HG03045 (cell line): Measurements from ENCODE around the gene RIMBP2.

Experiments
- ATAC-seq: cut with Tn5 transposase; IDR thresholded peaks from one replicate; pipeline ENCODE4 v1.9.1; 2021; ENCODE audit warnings: mild to moderate bottlenecking, moderate library complexity; ENCODE audit not compliant: unreplicated experiment

Gene RIMBP2

DNA sequence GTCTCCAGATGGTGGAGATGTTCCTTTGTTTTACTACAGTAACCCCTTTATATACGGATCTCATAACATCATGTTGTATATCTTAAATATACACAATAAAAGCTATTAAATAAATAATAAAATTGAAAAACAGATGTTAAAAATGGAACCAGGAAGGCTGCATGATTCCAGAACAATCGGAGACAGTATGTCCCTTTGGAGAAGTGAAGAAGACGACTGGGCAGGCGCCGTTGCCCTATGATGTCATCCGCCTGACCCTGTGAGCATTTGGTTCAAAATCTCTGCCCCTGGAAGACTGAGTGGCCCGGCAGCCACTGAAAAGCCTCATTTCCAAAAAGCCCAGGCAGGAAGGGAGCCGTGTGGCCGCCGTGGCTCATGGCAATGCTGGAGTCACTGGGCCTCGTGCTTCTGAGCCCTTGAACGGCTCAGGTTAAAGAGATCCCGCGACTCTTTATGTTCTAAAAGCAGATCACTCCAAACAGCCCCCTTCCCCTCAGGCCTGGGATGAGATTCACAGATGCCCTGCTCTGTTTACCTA lies 30.8 kb downstream of the RIMBP2 start:
- ATAC-seq: no peak

DNA sequence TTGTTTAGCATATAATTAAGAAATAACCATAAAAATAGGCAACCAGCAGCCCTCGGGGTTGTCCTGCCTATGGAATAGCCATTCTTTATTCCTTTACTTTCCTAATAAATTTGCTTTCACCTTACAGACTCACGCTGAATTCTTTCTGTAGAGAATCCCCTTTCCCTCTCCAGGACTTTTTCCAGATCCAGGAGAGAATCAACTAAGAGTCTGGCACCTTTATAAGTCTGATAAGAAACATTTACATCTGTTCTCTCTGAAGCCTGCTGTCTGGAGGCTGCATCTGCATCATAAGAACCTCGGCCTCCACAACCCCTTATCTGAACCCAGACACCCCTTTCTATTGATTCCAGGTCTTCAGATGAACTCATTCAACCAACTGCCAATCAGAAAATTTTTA lies 32.3 kb downstream of the RIMBP2 start:
- ATAC-seq: no peak

DNA sequence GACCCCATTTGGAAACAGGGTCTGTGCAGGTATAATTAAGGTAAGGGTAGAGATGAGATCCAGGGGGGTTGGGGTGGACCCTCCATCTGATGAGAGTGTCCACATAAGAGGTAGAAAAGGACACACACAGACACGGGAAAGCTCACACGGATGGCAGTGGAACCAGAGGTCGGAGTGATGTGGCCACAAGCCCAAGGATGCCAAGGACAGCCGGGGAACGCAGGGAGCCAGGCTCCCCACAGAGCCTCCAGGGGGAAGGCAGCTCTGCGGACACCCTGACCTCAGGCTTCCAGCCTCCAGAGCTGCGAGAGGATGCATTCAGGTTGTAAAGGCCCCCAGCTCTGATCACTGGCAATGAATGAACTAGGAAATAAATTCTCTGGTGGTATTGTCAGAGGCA lies 33.0 kb downstream of the RIMBP2 start:
- ATAC-seq: no peak

DNA sequence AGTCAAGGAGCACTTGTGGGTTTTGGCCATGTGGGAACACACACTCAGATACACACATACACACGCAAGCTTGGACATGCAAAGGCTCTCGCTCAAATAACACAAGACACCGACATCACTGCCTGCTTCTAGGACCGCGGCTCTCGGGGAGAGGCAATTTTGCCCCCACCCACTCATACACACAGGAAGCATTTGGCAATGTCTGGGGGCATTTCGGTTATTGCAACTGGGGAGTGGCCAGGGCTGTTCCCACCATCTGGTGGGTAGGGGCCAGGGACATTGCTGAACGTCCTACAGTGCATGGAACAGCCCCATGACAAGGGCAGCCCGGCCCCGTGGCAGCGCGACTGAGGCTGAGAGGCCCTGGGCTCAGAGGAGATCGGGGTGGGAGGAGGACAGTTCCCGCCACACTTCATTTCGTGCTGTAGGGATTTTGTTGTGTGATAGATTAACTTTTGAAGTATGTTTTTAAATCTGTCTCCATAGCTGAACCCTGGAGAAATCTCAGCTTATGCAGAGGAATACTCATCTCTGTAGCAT lies 35.6 kb downstream of the RIMBP2 start:
- ATAC-seq: no peak

DNA sequence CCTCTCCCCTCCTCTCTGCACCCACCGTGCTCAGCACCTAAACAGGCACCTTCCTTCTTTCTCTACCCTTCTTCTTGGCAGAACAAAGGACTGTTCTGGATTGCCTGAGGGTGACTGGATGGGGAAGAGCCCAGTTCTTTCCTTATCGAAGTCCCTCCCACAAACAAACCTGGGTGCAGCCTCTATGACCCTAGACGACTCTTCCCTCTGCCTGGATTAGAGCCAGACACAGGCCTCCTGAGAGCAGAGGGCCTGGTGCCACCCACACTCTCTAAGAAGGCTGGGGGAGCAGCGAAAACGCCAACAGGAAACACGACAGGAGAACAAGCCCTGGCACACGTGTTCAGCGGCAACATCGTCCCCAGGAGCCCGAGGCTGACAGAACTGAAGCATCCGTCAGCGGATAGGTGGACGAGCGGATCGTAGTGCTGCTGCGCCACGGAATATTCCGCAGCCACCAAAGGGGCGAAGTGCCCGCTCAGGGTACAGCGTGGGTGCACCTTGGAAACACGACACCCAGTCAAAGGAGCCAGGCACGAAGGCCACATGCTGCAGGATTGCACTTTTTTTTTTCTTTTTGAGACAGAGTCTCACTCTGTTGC lies 38.0 kb downstream of the RIMBP2 start:
- no peak for ATAC-seq

DNA sequence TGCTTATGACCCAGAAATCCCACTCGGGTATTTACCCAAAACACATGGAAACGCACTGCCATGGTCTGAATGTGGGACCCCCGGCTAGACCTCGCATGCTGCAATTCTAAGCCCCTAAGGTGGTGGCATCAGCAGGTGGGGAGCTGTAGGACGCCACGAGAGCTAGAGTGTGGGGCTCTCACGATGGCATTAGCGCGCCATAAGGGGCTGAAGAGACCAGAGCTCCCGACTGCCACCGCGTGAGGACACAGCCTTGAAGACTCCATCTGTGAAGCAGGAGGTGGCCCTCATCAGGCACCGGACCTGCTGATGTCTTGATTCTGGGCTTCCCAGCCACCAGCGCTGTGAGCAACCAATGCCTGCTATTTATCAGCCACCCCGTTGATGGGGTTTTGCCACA lies 40.3 kb downstream of the RIMBP2 start:
- ATAC-seq: no peak

DNA sequence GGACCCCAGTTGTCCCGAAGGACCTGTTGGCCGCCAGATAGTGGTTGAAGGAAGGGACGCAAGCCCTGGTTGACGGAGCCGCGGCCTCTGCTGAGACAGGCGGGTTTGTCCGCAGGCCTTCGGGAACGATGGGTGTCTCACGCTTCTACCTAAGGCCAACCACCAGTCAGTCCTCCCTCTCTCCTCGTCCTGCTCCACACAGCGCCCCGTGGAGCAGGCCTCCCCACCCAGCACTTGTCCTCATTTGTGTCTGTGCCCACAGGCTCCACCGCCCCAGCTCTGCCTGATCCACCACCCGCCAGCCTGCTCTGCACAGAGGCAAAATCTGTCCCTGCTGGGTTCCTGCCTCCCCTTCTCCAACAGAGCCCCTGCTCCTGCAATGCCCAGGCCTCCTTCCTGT lies 41.0 kb downstream of the RIMBP2 start:
- no peak for ATAC-seq

DNA sequence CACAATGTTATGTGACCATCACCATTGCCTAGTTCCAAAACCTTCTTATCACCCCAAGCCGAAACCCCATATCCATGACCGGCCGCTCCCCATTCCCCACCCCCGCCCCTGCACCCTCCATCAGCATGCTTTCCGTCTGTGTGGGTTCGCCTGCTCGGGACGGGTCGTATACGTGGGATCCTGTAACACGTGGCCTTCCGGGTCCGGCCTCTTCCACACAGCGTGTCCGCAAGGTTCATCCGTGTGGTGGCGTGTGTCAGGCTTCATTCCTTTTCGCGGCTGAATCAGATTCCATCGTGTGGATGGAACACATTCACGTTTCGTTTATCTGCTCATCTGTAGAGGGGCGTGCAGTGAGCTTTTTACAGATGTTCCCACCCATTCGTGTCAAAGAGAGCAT lies 41.4 kb downstream of the RIMBP2 start:
- no peak for ATAC-seq

DNA sequence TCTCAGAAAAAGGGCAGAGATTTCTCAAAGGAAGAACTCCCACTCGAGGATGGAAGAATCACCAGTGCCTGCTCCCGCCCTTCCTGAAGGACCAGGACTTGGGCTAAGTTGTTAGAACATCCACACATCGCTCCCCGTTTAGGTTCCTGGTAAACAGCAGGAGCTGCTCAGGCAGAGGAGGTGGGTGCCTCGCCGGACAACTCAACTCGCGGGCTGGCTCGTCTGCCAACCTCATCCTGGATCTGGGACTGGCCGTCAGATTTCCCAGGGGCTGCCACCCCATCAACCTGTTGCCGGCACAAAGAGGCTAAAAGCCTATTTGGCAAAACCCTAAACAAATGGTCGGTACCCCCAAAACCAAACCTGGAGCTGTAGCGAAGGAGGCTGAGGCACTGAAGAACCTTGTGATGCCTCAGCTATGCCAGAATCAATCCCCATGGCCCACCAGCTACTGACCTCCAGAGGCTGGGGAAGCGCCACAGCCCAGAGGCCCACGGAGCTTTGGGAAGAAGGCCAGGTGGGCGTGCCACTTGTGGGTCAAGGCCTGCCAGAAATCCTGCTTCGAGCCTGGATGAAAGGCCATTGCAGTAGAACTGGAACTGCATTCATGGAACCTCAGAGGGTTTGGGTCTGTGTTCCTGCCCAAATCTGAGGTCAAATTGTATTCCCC lies 42.9 kb downstream of the RIMBP2 start:
- ATAC-seq: no peak

DNA sequence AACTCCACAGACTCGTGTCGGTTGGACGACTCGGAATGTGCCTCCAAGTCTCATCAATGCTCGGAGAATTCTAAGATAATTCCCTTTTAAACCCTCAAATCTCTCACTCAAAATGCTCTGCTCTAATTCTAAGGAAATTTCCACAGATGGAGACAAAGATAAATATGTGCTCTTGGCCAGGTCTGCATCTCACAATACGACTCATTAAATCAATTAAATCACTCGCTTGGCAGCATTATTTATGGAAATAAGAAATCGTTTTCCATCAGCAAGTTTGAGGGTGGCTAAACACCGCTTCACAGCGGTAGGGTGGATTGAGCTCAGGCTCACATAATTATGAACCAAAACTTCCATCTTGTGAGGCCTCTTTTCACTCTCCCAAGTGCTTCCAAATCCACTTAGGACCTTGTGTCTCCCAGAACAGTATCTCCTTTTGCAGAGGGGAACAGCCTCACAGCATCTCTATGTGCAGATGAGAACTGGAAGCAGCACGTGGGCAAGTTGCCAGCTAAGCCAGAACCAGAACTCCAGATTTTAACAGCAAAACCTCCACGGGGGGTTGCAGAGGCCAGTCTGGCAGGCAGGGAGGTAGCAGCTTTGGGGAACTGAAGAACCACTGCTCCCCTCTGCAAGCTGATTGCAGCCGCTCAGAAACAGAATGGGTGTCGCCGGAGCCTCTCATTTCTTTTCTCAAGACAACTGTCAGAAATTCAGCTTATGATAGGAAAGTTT lies 43.8 kb downstream of the RIMBP2 start:
- no peak for ATAC-seq

DNA sequence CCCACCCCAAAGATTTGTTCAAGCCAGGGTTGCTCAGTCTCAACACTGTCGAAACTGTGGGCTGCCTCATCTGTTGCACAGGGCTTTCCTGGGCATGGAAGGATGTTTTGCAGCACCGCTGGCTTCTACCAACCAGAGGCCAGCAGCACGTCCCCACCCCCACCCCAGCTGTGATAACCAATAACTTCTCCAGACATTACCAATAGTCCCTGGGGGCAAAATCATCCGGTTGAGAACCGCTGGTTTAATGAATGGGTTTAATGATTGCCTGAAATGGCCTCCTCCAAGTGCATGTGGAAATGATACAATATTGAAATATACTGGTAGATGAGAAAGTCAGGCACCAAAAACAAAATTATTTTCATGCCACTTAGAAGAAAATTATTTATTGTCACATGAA lies 44.5 kb downstream of the RIMBP2 start:
- no peak for ATAC-seq

DNA sequence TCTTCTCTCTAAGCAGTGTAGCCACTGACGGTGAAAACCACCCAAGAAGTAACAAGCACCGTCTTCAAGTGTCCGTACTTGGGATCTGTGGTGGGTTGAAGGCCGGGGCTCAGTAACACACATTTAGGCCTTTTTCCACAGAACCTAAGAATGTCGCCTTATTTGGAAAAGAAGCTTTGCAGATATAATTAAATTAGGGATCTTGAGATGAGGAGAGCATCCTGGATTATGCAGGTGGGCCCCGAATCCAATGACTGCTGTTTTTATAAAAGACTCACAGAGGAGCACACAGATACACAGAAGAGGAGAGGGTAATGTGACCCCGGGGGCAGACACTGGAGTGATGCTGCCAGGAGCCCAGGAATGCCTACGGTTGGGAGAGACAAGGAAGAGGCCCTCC lies 46.3 kb downstream of the RIMBP2 start:
- ATAC-seq: no peak

DNA sequence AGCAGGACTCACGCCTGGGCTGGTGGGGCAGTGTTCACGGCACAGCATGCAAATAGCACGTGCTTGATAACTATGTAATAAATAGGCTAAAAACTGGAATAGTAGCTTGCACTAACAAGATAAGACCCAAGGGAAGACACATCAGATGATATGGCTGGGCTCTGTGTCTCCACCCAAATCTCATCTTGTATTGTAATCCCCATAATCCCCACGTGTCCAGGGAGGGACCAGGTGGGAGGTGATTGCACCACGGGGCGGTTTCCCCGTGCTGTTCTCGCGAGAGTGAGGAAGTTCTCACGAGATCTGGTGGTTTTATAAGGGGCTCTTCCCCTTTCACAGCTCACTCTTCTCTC lies 46.9 kb downstream of the RIMBP2 start:
- ATAC-seq: no peak

DNA sequence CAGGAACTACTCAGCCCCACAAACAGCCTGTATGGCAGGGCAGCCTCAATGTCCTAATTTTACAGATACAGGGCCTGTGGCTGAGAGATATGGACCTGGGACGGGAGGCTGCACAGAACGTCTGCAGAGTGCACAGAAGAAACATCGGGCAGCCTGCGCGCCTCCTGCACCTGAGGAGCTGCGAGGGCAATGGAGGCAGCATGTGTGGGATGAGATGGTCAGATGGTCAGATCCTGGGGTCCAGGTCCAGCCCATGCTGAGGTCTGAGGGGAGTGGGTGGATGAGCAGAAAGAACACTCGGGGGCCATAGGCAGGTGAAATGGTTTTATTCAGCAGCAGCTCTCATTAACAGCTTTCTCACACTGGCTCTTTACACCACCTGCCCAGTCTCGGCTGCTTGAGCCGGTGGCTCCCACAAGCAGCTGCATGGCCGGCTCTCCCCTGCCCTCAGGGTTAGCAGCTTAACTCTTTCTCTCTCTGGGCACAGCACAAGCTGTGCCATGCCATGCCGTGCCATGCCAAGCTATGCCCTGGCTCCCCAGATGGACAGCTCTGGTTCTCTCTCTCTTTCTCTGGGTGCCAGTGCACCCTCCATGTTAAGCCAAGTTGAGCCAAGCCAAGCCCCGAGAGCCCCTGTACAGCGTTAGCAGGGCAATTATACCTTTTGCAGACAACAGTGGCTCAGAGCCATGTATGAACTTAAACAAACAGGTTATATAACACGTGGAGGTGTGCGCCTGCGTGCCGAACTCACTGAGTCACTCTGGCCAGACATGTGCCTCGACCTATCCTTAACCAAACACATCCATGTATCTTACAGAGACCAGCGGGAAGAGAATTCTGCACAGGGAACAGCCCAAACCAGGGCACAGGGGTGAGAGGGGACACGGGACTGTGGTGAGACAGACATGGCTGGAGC lies 47.6 kb downstream of the RIMBP2 start:
- no peak for ATAC-seq

DNA sequence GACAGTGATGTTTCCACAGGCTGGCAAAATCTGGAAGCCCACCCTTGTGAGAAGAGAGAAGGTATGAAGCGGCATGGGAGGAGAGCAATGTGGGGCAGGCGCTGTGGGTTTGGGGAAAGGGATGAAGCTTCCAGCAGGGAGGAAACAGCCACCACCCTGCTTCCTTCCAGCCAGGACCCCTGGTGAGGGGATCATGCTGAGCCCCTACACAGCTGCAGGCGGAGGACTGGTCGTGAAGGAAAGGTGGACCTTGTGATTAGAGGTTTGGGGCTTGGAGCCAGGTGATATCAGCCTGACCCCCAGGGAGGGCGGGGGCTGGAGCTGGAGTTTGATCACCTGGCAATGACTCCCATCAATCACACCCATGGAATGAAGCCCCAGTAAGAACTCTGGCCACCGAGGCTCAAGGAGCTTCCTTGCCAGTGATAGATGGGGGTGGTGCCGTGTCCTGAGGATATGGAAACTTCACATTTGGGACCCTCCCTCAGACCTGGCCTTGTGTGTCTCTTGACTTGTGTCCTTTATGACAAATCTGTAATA lies 48.6 kb downstream of the RIMBP2 start:
- ATAC-seq: no peak

DNA sequence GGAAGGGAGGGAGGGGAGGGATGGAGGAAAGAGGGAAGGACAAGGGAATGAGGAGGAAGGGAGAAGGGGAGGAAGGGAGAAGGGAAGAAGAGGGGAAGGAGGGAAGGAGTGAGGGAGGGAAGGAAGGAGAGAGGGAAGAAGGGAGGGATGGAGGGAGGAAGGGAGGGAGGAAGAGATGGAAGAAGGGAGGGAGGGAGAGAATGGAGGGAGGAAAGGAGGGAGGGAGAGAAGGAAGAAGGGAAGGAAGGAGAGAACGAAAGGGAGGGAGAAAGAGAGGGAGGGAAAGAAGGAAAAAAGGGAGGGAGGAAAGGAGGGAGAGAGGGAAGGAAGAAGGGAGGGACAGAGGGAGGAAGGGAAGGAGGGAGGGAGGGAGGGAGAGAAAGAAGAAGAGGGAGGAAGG lies 49.5 kb downstream of the RIMBP2 start:
- no peak for ATAC-seq

DNA sequence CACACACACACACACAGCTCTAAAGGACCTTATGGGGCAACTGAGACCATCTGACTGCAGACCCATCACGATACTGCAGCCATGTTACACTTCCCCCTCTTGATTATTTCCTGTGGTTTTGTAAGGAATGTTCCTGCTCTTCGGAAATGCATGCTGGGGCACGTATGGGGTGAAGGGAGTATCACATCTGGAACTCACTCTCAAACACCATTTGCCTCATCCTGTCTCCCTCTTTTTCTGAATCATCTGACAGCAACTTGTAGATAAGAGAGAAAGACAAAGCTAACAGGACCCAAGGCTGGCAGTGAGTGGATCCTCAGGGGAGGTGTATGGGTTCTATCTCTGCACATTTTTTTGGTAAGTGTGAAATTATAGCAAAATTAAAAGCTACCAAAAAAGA lies 50.3 kb downstream of the RIMBP2 start:
- ATAC-seq: no peak

DNA sequence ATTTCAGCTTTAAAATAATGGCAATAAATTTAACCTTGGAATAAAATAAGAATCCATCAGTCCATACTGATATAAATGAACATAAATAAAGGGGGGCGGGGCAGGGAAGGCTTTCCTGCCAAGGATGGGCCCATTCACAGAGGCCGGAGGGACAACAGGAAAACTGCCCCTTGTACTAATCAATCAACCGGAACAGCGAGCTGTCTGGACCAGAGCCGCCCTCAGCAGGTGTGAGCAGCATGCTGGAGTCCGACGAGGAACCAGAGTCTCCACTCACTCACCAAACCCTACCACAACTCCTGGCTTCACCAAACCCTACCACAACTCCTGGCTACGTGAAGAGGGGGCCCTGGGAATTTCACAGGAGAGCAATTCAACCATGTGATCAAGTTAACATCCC lies 51.3 kb downstream of the RIMBP2 start:
- ATAC-seq: no peak

DNA sequence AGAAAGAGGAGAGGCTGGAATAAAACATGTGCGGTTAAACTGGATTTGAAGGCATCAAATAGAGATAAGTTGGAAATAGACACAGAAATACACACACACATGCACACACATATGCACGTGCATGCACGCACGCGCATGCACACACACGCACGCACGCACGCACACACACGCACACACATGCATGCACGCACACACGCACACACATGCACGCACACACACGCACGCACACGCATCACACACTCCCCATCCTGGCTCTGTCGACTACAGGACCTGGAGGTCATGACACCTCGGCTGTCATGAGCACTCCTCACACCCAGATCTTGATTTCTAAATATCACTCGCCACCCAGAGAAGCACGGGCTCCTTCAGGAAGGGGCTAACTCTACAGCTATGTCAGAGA lies 51.8 kb downstream of the RIMBP2 start:
- no peak for ATAC-seq

DNA sequence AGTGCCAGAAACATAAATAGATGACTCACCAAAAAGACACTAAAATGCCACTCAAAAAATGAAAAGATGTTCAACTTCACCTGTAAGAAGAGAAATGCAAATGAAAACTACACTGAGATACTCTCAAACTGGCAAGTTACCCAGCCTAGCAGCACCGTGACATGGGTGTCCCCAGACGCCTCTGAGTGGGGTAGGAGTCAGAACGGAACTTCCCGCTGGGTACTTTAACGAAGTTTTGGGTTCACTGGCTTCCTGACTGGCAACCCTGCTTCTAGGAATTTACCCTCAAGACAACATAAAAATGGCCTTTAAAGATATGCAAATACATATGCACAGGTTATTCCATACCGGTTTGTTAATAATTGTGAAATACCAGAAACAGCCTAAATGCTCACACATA lies 52.6 kb downstream of the RIMBP2 start:
- no peak for ATAC-seq
